HG03575 (cell line): Measurements from ENCODE around the gene CDHR4.
"Not testable (repeated sequence)": the region's sequence is repeated elsewhere in the genome, so short reads cannot be mapped to it uniquely, and the experiment has no call there.

ENCODE experiments used
- ATAC-seq: cut with Tn5 transposase; IDR thresholded peaks from one replicate; pipeline ENCODE4 v1.9.1; 2021; ENCODE audit not compliant: unreplicated experiment, insufficient number of reproducible peaks, low FRiP score; ENCODE audit errors: extremely low read depth

CDHR4 gene

DNA sequence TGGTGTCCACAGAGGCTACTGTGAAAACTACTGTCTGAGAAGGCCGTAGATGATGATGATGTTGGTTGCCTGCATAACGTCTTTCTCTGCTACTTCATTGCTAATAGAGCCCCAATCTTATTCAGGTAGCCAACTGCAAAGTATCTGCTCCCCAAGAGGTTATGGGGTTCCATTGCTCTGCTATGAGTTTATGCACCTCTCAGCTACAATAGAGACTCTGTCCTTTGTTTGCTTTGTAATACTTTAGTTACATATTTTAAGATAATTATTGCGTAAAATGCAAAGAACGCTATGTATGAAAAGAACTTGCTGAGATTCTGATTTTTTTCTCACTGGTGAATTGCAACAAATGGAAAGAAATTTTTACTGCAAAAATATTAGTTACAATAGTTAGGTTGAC, 48.2 kb downstream of the CDHR4 start:
- no peak for ATAC-seq

DNA sequence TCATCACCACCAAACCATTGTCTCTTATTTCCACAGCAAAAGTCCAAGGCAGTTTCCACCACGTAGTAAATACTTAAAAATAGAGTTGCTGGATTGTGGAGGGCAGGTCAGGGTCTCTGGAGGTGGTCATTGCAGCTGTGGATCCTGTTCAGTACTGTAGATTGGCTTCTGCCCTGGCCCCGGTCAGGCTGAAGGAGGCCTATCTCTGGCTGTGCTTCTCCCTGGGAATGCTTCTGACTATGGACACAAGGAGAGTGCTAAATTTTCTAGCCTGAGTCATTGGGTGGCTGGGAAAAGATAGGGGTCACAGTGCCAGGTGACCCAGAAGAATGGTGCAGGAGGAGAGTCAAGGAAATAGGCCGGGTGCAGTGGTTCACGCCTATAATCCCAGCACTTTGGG, 49.6 kb downstream of the CDHR4 start:
- no peak for ATAC-seq

DNA sequence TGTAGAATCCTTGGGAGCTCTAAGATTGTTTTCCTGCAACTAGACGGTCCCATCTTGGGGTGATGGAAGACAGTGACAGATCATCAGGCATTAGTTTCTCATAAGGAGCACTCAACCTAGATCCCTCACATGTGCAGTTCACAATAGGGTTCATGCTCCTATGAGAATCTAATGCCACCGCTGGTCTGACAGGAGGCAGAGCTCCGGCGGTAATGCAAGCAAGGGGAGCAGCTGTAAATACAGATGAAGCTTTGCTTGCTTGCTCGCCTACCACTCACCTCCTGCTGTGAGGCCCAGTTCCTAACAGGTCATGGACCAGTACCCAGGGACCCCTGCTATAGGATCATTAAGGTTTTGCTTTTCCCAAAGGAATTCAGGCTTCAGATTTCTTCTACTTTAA, 50.8 kb downstream of the CDHR4 start:
- not testable (repeated sequence) for ATAC-seq

GRCh38 chr3:49747792-49748480, 51.7 kb downstream of the CDHR4 start:
- no peak for ATAC-seq

GRCh38 chr3:49745986-49746385, 53.7 kb downstream of the CDHR4 start:
- ATAC-seq: no peak
